ENCODE measurements around the gene CDK18.

Gene CDK18

DNA sequence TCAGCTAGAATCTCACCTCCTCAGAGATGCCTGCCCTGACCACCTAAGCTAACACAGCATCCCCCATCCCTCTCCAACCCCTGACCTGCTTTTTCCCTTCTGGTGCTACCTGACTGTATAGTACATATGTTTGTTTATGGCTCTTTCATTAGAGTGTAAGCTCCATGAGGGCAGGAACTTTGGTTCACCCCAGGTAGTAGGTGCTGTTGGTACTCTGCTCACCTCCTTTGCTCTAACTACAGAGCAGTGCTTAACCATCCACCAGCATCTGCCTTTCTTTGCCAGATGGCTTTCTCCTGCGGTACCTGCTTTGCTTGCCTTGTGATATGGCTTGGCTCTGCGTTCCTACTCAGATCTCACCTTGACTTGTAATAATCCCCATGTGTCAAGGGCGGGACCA lies 29.9 kb upstream of the CDK18 start:
- Histone ChIP-seq H4K20me1 (ENCODE audit: insufficient read depth) (no peaks in the 10 kb centered on the region), H3K27me3 (ENCODE audit: insufficient read depth, low read depth) (peaks cover 4% of the 10 kb centered on the region), H3K36me3 (ENCODE audit: insufficient read depth) (no peaks in the 10 kb centered on the region), H3K9ac (no peak overlapping the region), H2AFZ (ENCODE audit: low read depth) (no peak overlapping the region), H3K4me3 (IDR thresholded peaks at IDR 0.05; ENCODE audit: insufficient read depth, low read depth, low read length) (no peak overlapping the region), H3K79me2 (ENCODE audit: insufficient read depth, low read depth) (no peaks in the 10 kb centered on the region), H3K4me2 (no peak overlapping the region), H3K4me1 (ENCODE audit: low read depth, poor library complexity, severe bottlenecking) (peaks cover 16% of the 10 kb centered on the region), H3K27ac (no peak overlapping the region)
- no peak for TF ChIP-seq CTCF (conservative IDR thresholded peaks at IDR 0.05; ENCODE audit: low read depth, low read length)

- TF ChIP-seq CTCF (conservative IDR thresholded peaks at IDR 0.05; ENCODE audit: low read depth, low read length) = no peak
- H2AFZ ChIP-seq (ENCODE audit: low read depth) = no peak overlapping the region
Measured at GRCh38 chr1:205475855-205476254, 28.6 kb upstream of the CDK18 start.

GRCh38 chr1:205476648-205477047 lies 27.8 kb upstream of the CDK18 start:
- no peak overlapping the region for H3K27ac ChIP-seq
- no peaks in the 10 kb centered on the region for H3K79me2 ChIP-seq (ENCODE audit: insufficient read depth, low read depth)
- no peak for TF ChIP-seq CTCF (conservative IDR thresholded peaks at IDR 0.05; ENCODE audit: low read depth, low read length)
- H2AFZ ChIP-seq (ENCODE audit: low read depth) = no peak overlapping the region
- H3K4me2 ChIP-seq = no peak overlapping the region
- H4K20me1 ChIP-seq (ENCODE audit: insufficient read depth) = no peaks in the 10 kb centered on the region
- no peaks in the 10 kb centered on the region for H3K36me3 ChIP-seq (ENCODE audit: insufficient read depth)
- peaks cover 35% of the 10 kb centered on the region for H3K4me1 ChIP-seq (ENCODE audit: low read depth, poor library complexity, severe bottlenecking)
- no peak overlapping the region for H3K4me3 ChIP-seq (IDR thresholded peaks at IDR 0.05; ENCODE audit: insufficient read depth, low read depth, low read length)
- no peaks in the 10 kb centered on the region; the same call in 1 of the 2 replicates for H3K27me3 ChIP-seq (ENCODE audit: insufficient read depth, low read depth)
- H3K9ac ChIP-seq = no peak overlapping the region

More at GRCh38 chr1:205475855-205476254, 28.6 kb upstream of the CDK18 start:
- no peak overlapping the region for H3K27ac ChIP-seq
- H3K4me1 ChIP-seq (ENCODE audit: low read depth, poor library complexity, severe bottlenecking) = peaks cover 28% of the 10 kb centered on the region
- no peaks in the 10 kb centered on the region for H3K79me2 ChIP-seq (ENCODE audit: insufficient read depth, low read depth)
- no peak overlapping the region for H3K4me2 ChIP-seq
- no peaks in the 10 kb centered on the region for H3K36me3 ChIP-seq (ENCODE audit: insufficient read depth)
- no peaks in the 10 kb centered on the region for H4K20me1 ChIP-seq (ENCODE audit: insufficient read depth)
- no peak overlapping the region for H3K9ac ChIP-seq
- H3K4me3 ChIP-seq (IDR thresholded peaks at IDR 0.05; ENCODE audit: insufficient read depth, low read depth, low read length) = no peak overlapping the region
- H3K27me3 ChIP-seq (ENCODE audit: insufficient read depth, low read depth) = no peaks in the 10 kb centered on the region; the same call in 1 of the 2 replicates

- Histone ChIP-seq H3K79me2 (ENCODE audit: insufficient read depth, low read depth) (no peaks in the 10 kb centered on the region), H2AFZ (ENCODE audit: low read depth) (no peak overlapping the region), H3K4me3 (IDR thresholded peaks at IDR 0.05; ENCODE audit: insufficient read depth, low read depth, low read length) (no peak overlapping the region), H3K4me1 (ENCODE audit: low read depth, poor library complexity, severe bottlenecking) (peaks cover 41% of the 10 kb centered on the region), H3K27me3 (ENCODE audit: insufficient read depth, low read depth) (no peaks in the 10 kb centered on the region; the same call in 1 of the 2 replicates), H3K27ac (no peak overlapping the region), H3K4me2 (no peak overlapping the region), H3K9ac (no peak overlapping the region), H3K36me3 (ENCODE audit: insufficient read depth) (no peaks in the 10 kb centered on the region), H4K20me1 (ENCODE audit: insufficient read depth) (no peaks in the 10 kb centered on the region)
- no peak for TF ChIP-seq CTCF (conservative IDR thresholded peaks at IDR 0.05; ENCODE audit: low read depth, low read length)
Measured at GRCh38 chr1:205477121-205477758, 27.2 kb upstream of the CDK18 start.
